ENCODE measurements around the gene C1QTNF12. TPM values are rescaled to one million over a fixed set of nuclear protein-coding genes. Genes with fewer than 3 reads are reported as not detected.
A peak's percentile ranks its signal among the peaks of the same experiment; 100 is the strongest.

The C1QTNF12 gene
- total RNA-seq, 6 experiments from 2014 or later = 0.40 to 4.0 (median 1.1) TPM; not detected in 1

GRCh38 chr1:1199961-1200875, 46.3 kb downstream of the C1QTNF12 start:
- Histone ChIP-seq H3K36me3 (no peaks in the 10 kb centered on the region), H3K9me3 (no peaks in the 10 kb centered on the region), H3K4me3 (no peak overlapping the region), H3K4me1 (peaks cover 0 to 3% (median 0%) of the 10 kb centered on the region in 4 donors), H3K27me3 (no peaks in the 10 kb centered on the region), H3K27ac (no peak overlapping the region)
- peak in 2 of 3 donors; percentile 23 to 37 for DNase-seq
- WGBS (ENCODE audit: insufficient coverage, low coverage, low lambda C conversion rate, missing lambda C conversion rate) = 30% methylated on average over 5 of the region's 31 CpGs
- peak in 1 of 4 donors; percentile 11 for ATAC-seq
- TF ChIP-seq CTCF (IDR thresholded peaks at IDR 0.05) (no peak), POLR2A (IDR thresholded peaks at IDR 0.05) (no peak)
- intact Hi-C loops (cut with DNase I) = no loop called here

GRCh38 chr1:1199141-1199960, 47.2 kb downstream of the C1QTNF12 start:
- Histone ChIP-seq H3K4me3 (no peak overlapping the region), H3K27ac (no peak overlapping the region), H3K36me3 (no peaks in the 10 kb centered on the region), H3K9me3 (no peaks in the 10 kb centered on the region), H3K27me3 (no peaks in the 10 kb centered on the region), H3K4me1 (peaks cover 0 to 3% (median 0%) of the 10 kb centered on the region in 4 donors)
- intact Hi-C loops (cut with DNase I) = no loop called here
- ATAC-seq (peak in 1 of 4 donors; percentile 10), DNase-seq (peak in 2 of 3 donors; percentile 16 to 50)
- 87% methylated on average over 7 of the region's 22 CpGs for WGBS (ENCODE audit: insufficient coverage, low coverage, low lambda C conversion rate, missing lambda C conversion rate)
- TF ChIP-seq POLR2A (IDR thresholded peaks at IDR 0.05) (no peak), CTCF (IDR thresholded peaks at IDR 0.05) (no peak)

- Histone ChIP-seq H3K9me3 (no peaks in the 10 kb centered on the region), H3K27ac (no peak overlapping the region), H3K4me1 (peaks cover 0 to 3% (median 0%) of the 10 kb centered on the region in 4 donors), H3K36me3 (no peaks in the 10 kb centered on the region), H3K27me3 (no peaks in the 10 kb centered on the region), H3K4me3 (no peak overlapping the region)
- peak in 1 of 4 donors; percentile 17 for ATAC-seq
- no peak for TF ChIP-seq CTCF (IDR thresholded peaks at IDR 0.05)
- no peak for TF ChIP-seq POLR2A (IDR thresholded peaks at IDR 0.05)
- DNase-seq = peak in 2 of 3 donors; percentile 14 to 49
- intact Hi-C loops (cut with DNase I) = no loop called here
- 88% methylated on average over 8 of the region's 23 CpGs for WGBS (ENCODE audit: insufficient coverage, low coverage, low lambda C conversion rate, missing lambda C conversion rate)
These were observed 47.9 kb downstream of the C1QTNF12 start for GRCh38 chr1:1198423-1199140.
